C4-2B (cell line): ENCODE data around the gene CTDSPL.

Experiments
- H3K27ac ChIP-seq: fragments of 450-650 bp; 2 replicates; pipeline ENCODE4 v1.5.1; 2017
- CTCF ChIP-seq: fragments of 450-650 bp; conservative IDR thresholded peaks from 2 replicates; pipeline ENCODE4 v1.5.1; 2017; ENCODE audit warnings: mild to moderate bottlenecking
- ZFX ChIP-seq: fragments of 450-650 bp; IDR thresholded peaks from 2 replicates; pipeline ENCODE4 v1.6.1; 2017

Gene CTDSPL

GRCh38 chr3:37980462-37981347 lies 119.0 kb downstream of the CTDSPL start:
- H3K27ac ChIP-seq = no peak overlapping the region
- TF ChIP-seq ZFX = no peak
- no peak for TF ChIP-seq CTCF

GRCh38 chr3:37981348-37981664 lies 119.6 kb downstream of the CTDSPL start:
- no peak overlapping the region for H3K27ac ChIP-seq
- TF ChIP-seq CTCF (no peak), ZFX (no peak)

GRCh38 chr3:37982331-37982730 lies 120.7 kb downstream of the CTDSPL start:
- TF ChIP-seq ZFX (no peak), CTCF (no peak)
- peak overlapping the region; percentile 28 for H3K27ac ChIP-seq

- peak overlapping the region; percentile 9; the same call in 1 of the 2 replicates for H3K27ac ChIP-seq
These were observed 122.4 kb downstream of the CTDSPL start for GRCh38 chr3:37984051-37984450.

GRCh38 chr3:37984596-37984995 lies 122.9 kb downstream of the CTDSPL start:
- H3K27ac ChIP-seq = peak overlapping the region; percentile 9; the same call in 1 of the 2 replicates
- no peak for TF ChIP-seq ZFX
- no peak for TF ChIP-seq CTCF

More at GRCh38 chr3:37984051-37984450, 122.4 kb downstream of the CTDSPL start:
- TF ChIP-seq ZFX (no peak), CTCF (no peak)

GRCh38 chr3:37985637-37986320 lies 124.1 kb downstream of the CTDSPL start:
- no peak for TF ChIP-seq ZFX
- no peak for TF ChIP-seq CTCF
- peak overlapping the region; percentile 84 for H3K27ac ChIP-seq
